ENCODE results near the gene NAPA.

NAPA gene

GRCh38 chr19:47514869-47515588, at the start of gene NAPA:
Gene NAPA, minus strand, starts transcription at chr19:47515063. Its CDS starts 123 bp downstream, at chr19:47514940.
- DNase-seq (ENCODE audit: low read depth), result peak; percentile 99

- DNase-seq (ENCODE audit: low read depth), result no peak
These were observed 49.2 kb upstream of the NAPA start for GRCh38 chr19:47564081-47564480.

GRCh38 chr19:47561440-47562057, 46.7 kb upstream of the NAPA start:
- DNase-seq (ENCODE audit: low read depth), result no peak

GRCh38 chr19:47560999-47561398, 46.1 kb upstream of the NAPA start:
- no peak for DNase-seq (ENCODE audit: low read depth)

GRCh38 chr19:47550129-47550528, 35.3 kb upstream of the NAPA start:
- DNase-seq (ENCODE audit: low read depth), result no peak

GRCh38 chr19:47549261-47549862, 34.5 kb upstream of the NAPA start:
- no peak for DNase-seq (ENCODE audit: low read depth)

- no peak for DNase-seq (ENCODE audit: low read depth)
These were observed 32.3 kb upstream of the NAPA start for GRCh38 chr19:47547199-47547598.

GRCh38 chr19:47545061-47545948, 30.4 kb upstream of the NAPA start:
- DNase-seq (ENCODE audit: low read depth), result no peak

- DNase-seq (ENCODE audit: low read depth), result no peak
These were observed 29.6 kb upstream of the NAPA start for GRCh38 chr19:47544476-47544875.

- no peak for DNase-seq (ENCODE audit: low read depth)
These were observed 29.2 kb upstream of the NAPA start for GRCh38 chr19:47544075-47544474.

- DNase-seq (ENCODE audit: low read depth), result no peak
These were observed 27.2 kb upstream of the NAPA start for GRCh38 chr19:47542030-47542475.

- no peak for DNase-seq (ENCODE audit: low read depth)
These were observed 26.7 kb upstream of the NAPA start for GRCh38 chr19:47541518-47541917.

- DNase-seq (ENCODE audit: low read depth), result no peak
These were observed 25.9 kb upstream of the NAPA start for GRCh38 chr19:47540748-47541147.

GRCh38 chr19:47539747-47540311, 25.0 kb upstream of the NAPA start:
- DNase-seq (ENCODE audit: low read depth), result no peak

GRCh38 chr19:47538812-47539211, 23.9 kb upstream of the NAPA start:
- DNase-seq (ENCODE audit: low read depth), result no peak

- DNase-seq (ENCODE audit: low read depth), result no peak
These were observed 22.6 kb upstream of the NAPA start for GRCh38 chr19:47537493-47537892.

- DNase-seq (ENCODE audit: low read depth), result no peak
These were observed 19.8 kb upstream of the NAPA start for GRCh38 chr19:47534628-47535027.

GRCh38 chr19:47531640-47532387, 17.0 kb upstream of the NAPA start:
- DNase-seq (ENCODE audit: low read depth), result no peak

- no peak for DNase-seq (ENCODE audit: low read depth)
These were observed 14.3 kb upstream of the NAPA start for GRCh38 chr19:47529018-47529742.

- no peak for DNase-seq (ENCODE audit: low read depth)
These were observed 11.9 kb upstream of the NAPA start for GRCh38 chr19:47526798-47527197.

- DNase-seq (ENCODE audit: low read depth), result no peak
These were observed 8.6 kb upstream of the NAPA start for GRCh38 chr19:47523473-47523872.
